ENCODE results near the gene DYSF.

DYSF gene

GRCh38 chr2:71605173-71605641 lies 151.8 kb downstream of the DYSF start:
- no peak overlapping the region for H3K4me3 ChIP-seq (ENCODE audit: low read length)
- no peak for DNase-seq (ENCODE audit: low read depth)
- no peak for TF ChIP-seq CTCF (conservative IDR thresholded peaks at IDR 0.05; ENCODE audit: low read length)

- no peak for DNase-seq (ENCODE audit: low read depth)
- TF ChIP-seq CTCF (conservative IDR thresholded peaks at IDR 0.05; ENCODE audit: low read length), result no peak
- no peak overlapping the region for H3K4me3 ChIP-seq (ENCODE audit: low read length)
Observed at GRCh38 chr2:71605781-71606241, 152.4 kb downstream of the DYSF start.

GRCh38 chr2:71606244-71606643 lies 152.9 kb downstream of the DYSF start:
- no peak for DNase-seq (ENCODE audit: low read depth)
- H3K4me3 ChIP-seq (ENCODE audit: low read length), result no peak overlapping the region
- TF ChIP-seq CTCF (conservative IDR thresholded peaks at IDR 0.05; ENCODE audit: low read length), result no peak

GRCh38 chr2:71607151-71607889 lies 154.0 kb downstream of the DYSF start:
- no peak for TF ChIP-seq CTCF (conservative IDR thresholded peaks at IDR 0.05; ENCODE audit: low read length)
- DNase-seq (ENCODE audit: low read depth), result no peak
- H3K4me3 ChIP-seq (ENCODE audit: low read length), result no peak overlapping the region

- no peak overlapping the region for H3K4me3 ChIP-seq (ENCODE audit: low read length)
- no peak for TF ChIP-seq CTCF (conservative IDR thresholded peaks at IDR 0.05; ENCODE audit: low read length)
- DNase-seq (ENCODE audit: low read depth), result no peak
Observed at GRCh38 chr2:71608034-71608433, 154.7 kb downstream of the DYSF start.

- H3K4me3 ChIP-seq (ENCODE audit: low read length), result no peak overlapping the region
- TF ChIP-seq CTCF (conservative IDR thresholded peaks at IDR 0.05; ENCODE audit: low read length), result no peak
- no peak for DNase-seq (ENCODE audit: low read depth)
Observed at GRCh38 chr2:71608441-71608840, 155.1 kb downstream of the DYSF start.

- no peak for TF ChIP-seq CTCF (conservative IDR thresholded peaks at IDR 0.05; ENCODE audit: low read length)
- no peak overlapping the region for H3K4me3 ChIP-seq (ENCODE audit: low read length)
- no peak for DNase-seq (ENCODE audit: low read depth)
Observed at GRCh38 chr2:71609029-71609428, 155.7 kb downstream of the DYSF start.
